IPS-NIHi11 (cell line): ENCODE data around the gene SLAMF8.
A peak's percentile ranks its signal among the peaks of the same experiment; 100 is the strongest.

Experiments
- DNase-seq: peaks from one replicate; pipeline ENCODE4 v3.0.0; 2012; ENCODE audit warnings: mixed read lengths, low spot score

Gene SLAMF8

GRCh38 chr1:159821171-159821867 is 5.4 kb upstream of the SLAMF8 start:
- peak; percentile 61 for DNase-seq

DNA sequence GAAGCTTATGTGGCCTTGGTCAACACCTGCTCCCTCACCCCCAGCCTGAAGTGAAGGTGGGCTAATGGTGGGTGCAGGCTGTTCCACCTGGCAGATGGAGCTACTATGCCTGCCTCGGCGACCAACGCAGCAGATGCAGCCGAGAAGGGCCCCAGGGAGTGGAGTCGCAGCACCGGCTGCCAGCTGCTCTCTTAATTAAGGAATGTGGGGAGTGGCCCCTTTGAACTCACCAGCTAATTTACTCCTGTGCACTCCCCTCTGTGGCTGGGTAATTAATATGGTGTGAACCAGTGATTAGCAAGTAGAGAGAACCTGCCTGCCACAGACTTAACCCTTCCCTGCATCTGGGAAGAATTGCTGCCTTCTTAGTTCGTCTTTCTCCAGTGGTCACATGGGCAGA is 3.3 kb upstream of the SLAMF8 start:
- DNase-seq, result peak; percentile 40

DNA sequence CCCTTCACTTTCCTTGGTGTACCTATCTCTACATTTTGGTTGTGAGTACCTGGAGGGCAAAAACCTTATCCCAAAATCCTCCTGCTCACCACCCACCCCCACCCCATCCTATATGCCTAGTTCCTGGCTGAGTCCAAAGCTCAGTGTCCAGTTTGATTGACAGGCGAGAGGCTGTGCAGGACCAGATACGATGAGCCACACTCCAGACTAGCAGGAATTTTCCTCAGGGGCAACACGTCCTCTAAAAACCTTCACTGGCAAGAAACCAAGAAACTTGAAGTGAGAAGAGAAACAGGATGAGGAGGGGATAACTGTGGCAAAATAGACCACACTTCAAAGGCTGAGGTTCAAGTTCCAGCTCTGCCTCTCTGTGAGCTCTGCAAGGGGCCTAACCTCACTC is 1.1 kb upstream of the SLAMF8 start:
- no peak for DNase-seq

GRCh38 chr1:159827102-159827490 is 423 bp downstream of the SLAMF8 start:
- no peak for DNase-seq

- DNase-seq, result no peak
These were observed 876 bp downstream of the SLAMF8 start for GRCh38 chr1:159827549-159827948.

DNA sequence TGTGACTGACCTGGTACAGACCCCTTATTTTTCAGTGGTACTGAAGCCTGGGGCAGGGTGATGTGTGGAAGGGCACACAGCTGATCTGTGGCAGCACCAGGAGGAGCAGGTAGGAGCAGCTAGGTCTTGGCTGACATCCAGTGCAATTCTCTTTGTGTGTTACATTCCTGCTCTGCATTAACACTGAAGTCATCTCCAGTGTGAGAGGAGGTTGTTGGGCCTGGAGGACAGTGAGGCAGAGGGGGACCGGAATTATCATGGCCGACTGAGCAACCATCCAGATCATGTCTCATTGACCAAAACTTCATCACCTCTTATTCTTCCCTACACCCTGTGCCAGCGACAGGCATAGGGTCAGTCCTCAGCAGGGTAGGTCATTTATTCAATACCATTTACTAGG is 1.5 kb downstream of the SLAMF8 start:
- DNase-seq, result no peak

- DNase-seq, result no peak
These were observed 2.1 kb downstream of the SLAMF8 start for GRCh38 chr1:159828581-159829272.

- peak; percentile 76 for DNase-seq
These were observed 2.6 kb downstream of the SLAMF8 start for GRCh38 chr1:159829273-159829634.

GRCh38 chr1:159829822-159830465 is 3.3 kb downstream of the SLAMF8 start:
- no peak for DNase-seq

DNA sequence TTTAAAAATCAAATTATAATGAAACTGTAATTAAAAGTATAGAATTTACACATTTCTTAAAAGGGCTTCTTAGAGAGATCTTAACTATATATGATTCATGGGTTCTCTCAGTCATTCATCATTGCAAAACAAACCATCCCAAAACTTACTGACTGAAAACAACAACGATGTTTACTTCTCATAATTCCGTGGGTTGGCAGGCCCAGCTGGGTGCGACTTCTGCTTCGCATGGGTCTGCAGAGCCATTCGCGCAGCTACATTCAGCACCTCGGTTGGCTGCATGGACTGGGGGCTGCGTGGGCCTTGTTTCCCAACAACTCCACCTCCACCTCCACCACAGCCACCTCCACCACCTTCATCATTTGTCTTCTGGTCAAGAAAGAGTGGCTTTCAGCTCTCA is 4.0 kb downstream of the SLAMF8 start:
- no peak for DNase-seq

GRCh38 chr1:159831412-159832141 is 4.9 kb downstream of the SLAMF8 start:
- no peak for DNase-seq

DNA sequence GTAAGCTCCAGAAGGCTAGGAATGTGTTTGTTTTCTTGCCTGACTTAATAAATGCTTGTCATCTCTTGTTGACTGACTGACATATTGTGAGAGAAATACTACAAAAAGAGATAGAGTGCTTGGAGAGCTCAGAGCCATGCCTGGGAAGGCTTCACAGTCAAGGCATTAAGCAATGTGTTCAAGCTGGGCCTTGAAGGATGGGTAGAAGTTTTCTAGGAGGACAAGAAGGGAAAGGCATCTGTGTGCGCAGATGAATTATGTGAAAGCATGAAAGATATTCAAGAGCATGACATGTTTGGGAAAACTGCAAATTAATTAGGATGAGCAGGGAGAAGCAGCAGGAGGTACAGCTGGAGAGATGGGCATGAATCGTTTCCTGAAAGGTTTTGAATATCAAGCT is 5.6 kb downstream of the SLAMF8 start:
- no peak for DNase-seq

- DNase-seq, result no peak
These were observed 8.7 kb downstream of the SLAMF8 start for GRCh38 chr1:159835356-159835755.

- DNase-seq, result no peak
These were observed 9.3 kb downstream of the SLAMF8 start for GRCh38 chr1:159835862-159836525.

GRCh38 chr1:159838715-159839114 is 12.0 kb downstream of the SLAMF8 start:
- no peak for DNase-seq

- no peak for DNase-seq
These were observed 12.6 kb downstream of the SLAMF8 start for GRCh38 chr1:159839116-159839849.

GRCh38 chr1:159841749-159842148 is 15.1 kb downstream of the SLAMF8 start:
- no peak for DNase-seq

- DNase-seq, result no peak
These were observed 16.8 kb downstream of the SLAMF8 start for GRCh38 chr1:159843459-159843858.

GRCh38 chr1:159845751-159846629 is 19.3 kb downstream of the SLAMF8 start:
- DNase-seq, result no peak

DNA sequence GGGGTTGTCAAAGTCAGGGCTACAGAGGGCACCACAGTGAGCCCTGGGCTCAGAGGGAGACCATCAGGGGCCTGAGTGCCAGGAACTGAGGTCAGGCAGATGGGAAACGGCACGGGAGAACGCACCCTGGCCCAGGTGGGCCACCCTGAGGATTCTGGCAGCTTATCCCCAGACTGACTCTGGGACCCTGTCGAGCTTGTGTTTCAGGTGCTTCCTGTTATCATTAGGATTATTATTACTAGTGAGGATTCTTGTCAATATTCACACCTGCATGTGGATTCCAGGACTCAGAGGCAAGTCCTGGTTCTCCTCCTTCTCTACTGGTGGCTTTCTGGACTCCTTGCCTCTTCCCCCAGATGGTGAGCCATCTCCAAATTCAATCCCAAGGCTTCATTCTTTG is 20.6 kb downstream of the SLAMF8 start:
- no peak for DNase-seq
